Measurements from ENCODE around the gene NAT8L. TPM values are rescaled to one million over a fixed set of nuclear protein-coding genes. Genes with fewer than 3 reads are reported as not detected.

NAT8L gene
- total and polyA plus RNA-seq, 2 of the 13 experiments (the other 11 are each of a cell fraction or from before 2014, with no cell fraction given) = 2.2 to 3.3 TPM

- WGBS (ENCODE audit: low lambda C conversion rate) = 33% methylated on average over 6 of the region's 11 CpGs
- DNase-seq (ENCODE audit: low spot score) = no peak
- TF ChIP-seq FLYWCH1 (CRISPR knock-in tag; IDR thresholded peaks at IDR 0.05) = no peak
- no peak for TF ChIP-seq ATRX (CRISPR knock-in tag; IDR thresholded peaks at IDR 0.05; ENCODE audit: borderline replicate concordance)
- TF ChIP-seq ZFX (CRISPR knock-in tag; IDR thresholded peaks at IDR 0.05; ENCODE audit: low read depth) = no peak
- no peak for TF ChIP-seq ZNF282 (IDR thresholded peaks at IDR 0.05; ENCODE audit: partially characterized antibody)
- TF ChIP-seq ZNF24 (IDR thresholded peaks at IDR 0.05) = no peak
- no peak for TF ChIP-seq ARID2 (CRISPR knock-in tag; IDR thresholded peaks at IDR 0.05; ENCODE audit: borderline replicate concordance)
- no peak for TF ChIP-seq ZMYM3 (CRISPR knock-in tag; IDR thresholded peaks at IDR 0.05)
- no peak for TF ChIP-seq ZNF737 (CRISPR knock-in tag; IDR thresholded peaks at IDR 0.05; ENCODE audit: borderline replicate concordance)
- no peak for TF ChIP-seq ZNF770 (CRISPR knock-in tag; IDR thresholded peaks at IDR 0.05)
- no peak for TF ChIP-seq POLR2AphosphoS2 (IDR thresholded peaks at IDR 0.05; ENCODE audit: low read depth, low read length)
- no peak for TF ChIP-seq MLXIP (CRISPR knock-in tag; IDR thresholded peaks at IDR 0.05; ENCODE audit: borderline replicate concordance)
- TF ChIP-seq NPAS2 (CRISPR knock-in tag; IDR thresholded peaks at IDR 0.05; ENCODE audit: borderline replicate concordance) = no peak
- no peak for TF ChIP-seq PHF5A (CRISPR knock-in tag; IDR thresholded peaks at IDR 0.05; ENCODE audit: low read depth, unreplicated experiment)
- TF ChIP-seq MAF1 (CRISPR knock-in tag; IDR thresholded peaks at IDR 0.05; ENCODE audit: borderline replicate concordance) = no peak
- TF ChIP-seq KLF13 (CRISPR knock-in tag; IDR thresholded peaks at IDR 0.05) = no peak
- no peak for TF ChIP-seq HBP1 (CRISPR knock-in tag; IDR thresholded peaks at IDR 0.05; ENCODE audit: low read depth)
- TF ChIP-seq NR2F1 (CRISPR knock-in tag; IDR thresholded peaks at IDR 0.05) = no peak
- TF ChIP-seq FIP1L1 (IDR thresholded peaks at IDR 0.05; ENCODE audit: borderline replicate concordance, insufficient read depth, low read depth, low read length) = no peak
- TF ChIP-seq KAT8 (CRISPR knock-in tag; IDR thresholded peaks at IDR 0.05) = no peak
- TF ChIP-seq CENPBD1 (CRISPR knock-in tag; IDR thresholded peaks at IDR 0.05; ENCODE audit: borderline replicate concordance, low read depth) = no peak
- POLR2A ChIA-PET = no interaction called here
- intact Hi-C loops (cut with micrococcal nuclease; ENCODE audit: unreplicated experiment) (no loop called here), in situ Hi-C loops (cut with HindIII; ENCODE audit: extremely low pct_ligation_motif_present, low pct_unique_long_range_greater_than_20kb) (no loop called here)
- Histone ChIP-seq H3K4me2 (ENCODE audit: low read depth, low read length) (no peak overlapping the region), H3K4me3 (replicated peaks in 1 of 3; ENCODE audit: insufficient read depth in 1 of 3, low read depth in 2 of 3, low read length in 3 of 3) (no peak overlapping the region), H3K9me3 (ENCODE audit: low read length) (no peaks in the 10 kb centered on the region), H3K27ac (ENCODE audit: extremely low read length, insufficient read depth, low read length) (no peak overlapping the region), H3K4me1 (ENCODE audit: insufficient read depth, low read length) (peaks cover 6% of the 10 kb centered on the region), H3K27me3 (ENCODE audit: control insufficient read depth in 1 of 2, insufficient read depth in 2 of 2, low read length in 2 of 2) (peaks cover 6 to 25% of the 10 kb centered on the region in 2 experiments), H2AFZ (ENCODE audit: low read length) (no peak overlapping the region), H3K9ac (ENCODE audit: insufficient read depth, low read depth, low read length) (no peak overlapping the region), H3K79me2 (ENCODE audit: insufficient read depth, low read length) (no peaks in the 10 kb centered on the region), H4K20me1 (ENCODE audit: insufficient read depth, low read length) (no peaks in the 10 kb centered on the region), H3K36me3 (replicated peaks in 1 of 2; ENCODE audit: control insufficient read depth in 1 of 2, insufficient read depth in 2 of 2, low read length in 2 of 2) (no peaks in the 10 kb centered on the region)
- no peak for FAIRE-seq
- CTCF ChIA-PET (ENCODE audit: low intra/inter-chr PET ratio, low total read pairs) = no interaction called here
- ATAC-seq = no peak
- no TSS peak for BruUV-seq (replicated peaks)
Measured at GRCh38 chr4:2045518-2045951, 13.6 kb upstream of the NAT8L start.
